Tongue (tissue), 2 donors: Measurements from ENCODE around the gene KRTAP13-3. TPM values are rescaled to one million over a fixed set of nuclear protein-coding genes. Genes with fewer than 3 reads are reported as not detected.

Source experiments
- DNase-seq: peaks from one replicate; pipeline ENCODE4 v3.0.0-alpha.2; 2015
- total RNA-seq: library from RNA; depleted of rRNA; stranded (reverse); fragments of >200 nt; gene quantifications from one replicate; pipeline ENCODE4 v1.2.3, GENCODE V29; 2014

The KRTAP13-3 gene
- total RNA-seq, result not detected

GRCh38 chr21:30425826-30426225 lies at the start of gene KRTAP13-3:
Gene KRTAP13-3, minus strand, starts transcription at chr21:30425926. Its CDS starts 14 bp downstream, at chr21:30425912.
- DNase-seq, result no peak

- no peak for DNase-seq
Observed at GRCh38 chr21:30468900-30469714, 43.4 kb upstream of the KRTAP13-3 start.

- no peak for DNase-seq
Observed at GRCh38 chr21:30463713-30464112, 38.0 kb upstream of the KRTAP13-3 start.

- DNase-seq, result no peak
Observed at GRCh38 chr21:30448514-30448913, 22.8 kb upstream of the KRTAP13-3 start.

GRCh38 chr21:30447056-30447455 lies 21.3 kb upstream of the KRTAP13-3 start:
- no peak for DNase-seq

GRCh38 chr21:30444204-30444603 lies 18.5 kb upstream of the KRTAP13-3 start:
- no peak for DNase-seq

- no peak for DNase-seq
Observed at GRCh38 chr21:30443226-30443625, 17.5 kb upstream of the KRTAP13-3 start.

- DNase-seq, result no peak
Observed at GRCh38 chr21:30439975-30440374, 14.2 kb upstream of the KRTAP13-3 start, which contains the start of gene KRTAP15-1. Gene KRTAP15-1, plus strand, starts transcription at chr21:30440275. Its CDS starts 53 bp downstream, at chr21:30440328.

GRCh38 chr21:30437010-30437565 lies 11.4 kb upstream of the KRTAP13-3 start:
- DNase-seq, result no peak

GRCh38 chr21:30434033-30434631 lies 8.4 kb upstream of the KRTAP13-3 start:
- peak; percentile 30 for DNase-seq

- DNase-seq, result no peak
Observed at GRCh38 chr21:30430170-30430655, 4.5 kb upstream of the KRTAP13-3 start, which contains the start of gene KRTAP13-4. Gene KRTAP13-4, plus strand, starts transcription at chr21:30430220. Its CDS starts 56 bp downstream, at chr21:30430276.

- DNase-seq, result no peak
Observed at GRCh38 chr21:30426731-30427130, 1.0 kb upstream of the KRTAP13-3 start.

GRCh38 chr21:30415993-30416392 lies 9.7 kb downstream of the KRTAP13-3 start:
- no peak for DNase-seq

- peak; percentile 24 for DNase-seq
Observed at GRCh38 chr21:30408782-30409494, 16.8 kb downstream of the KRTAP13-3 start.

- no peak for DNase-seq
Observed at GRCh38 chr21:30395731-30396130, 30.0 kb downstream of the KRTAP13-3 start, which contains the start of gene KRTAP13-1. Gene KRTAP13-1, plus strand, starts transcription at chr21:30396031. Its CDS starts 56 bp downstream, at chr21:30396087.

GRCh38 chr21:30391492-30392025 lies 34.2 kb downstream of the KRTAP13-3 start:
- peak; percentile 37 for DNase-seq

- no peak for DNase-seq
Observed at GRCh38 chr21:30382201-30382600, 43.5 kb downstream of the KRTAP13-3 start.
